CD14-positive monocyte (primary cell): ENCODE results near the gene LSP1. TPM values are rescaled to one million over a fixed set of nuclear protein-coding genes. Genes with fewer than 3 reads are reported as not detected.

Source experiments
- DNase-seq, 3 donors: peaks; one replicate each; pipeline ENCODE4 v3.0.0-alpha.2; 2011 to 2022
- H2AFZ ChIP-seq: 2 replicates; pipeline ENCODE4 v1.6.0; 2012; ENCODE audit warnings: mild to moderate bottlenecking, low read depth, low read length, inconsistent platforms; ENCODE audit not compliant: insufficient read depth, poor library complexity, severe bottlenecking
- H3K27ac ChIP-seq, 2 donors: 1 replicate in 1 of 2; 2 replicates in 1 of 2; pipeline ENCODE4 v1.5.1; 2012 to 2013; ENCODE audit warnings: low read length in 2 of 2, control low read depth in 1 of 2, inconsistent platforms in 1 of 2, low read depth in 1 of 2, mild to moderate bottlenecking in 1 of 2
- H3K27me3 ChIP-seq, 2 donors: one replicate each; pipeline versions ENCODE4 v1.6.0 to v1.6.1; 2011 to 2013; ENCODE audit warnings: low read length in 2 of 2; ENCODE audit not compliant: control insufficient read depth in 2 of 2, insufficient read depth in 2 of 2
- H3K36me3 ChIP-seq, 2 donors: replicated peaks in 1 of 2; 1 replicate in 1 of 2; 2 replicates in 1 of 2; pipeline versions ENCODE4 v1.5.1 to v1.6.1; 2012 to 2013; ENCODE audit warnings: low read length in 2 of 2, control low read depth in 1 of 2, inconsistent platforms in 1 of 2, mild to moderate bottlenecking in 1 of 2; ENCODE audit not compliant: insufficient read depth in 2 of 2, control insufficient read depth in 1 of 2
- H3K4me1 ChIP-seq, 2 donors: 1 replicate in 1 of 2; 2 replicates in 1 of 2; pipeline versions ENCODE4 v1.5.1 to v1.6.1; 2012 to 2013; ENCODE audit warnings: low read length in 2 of 2, control low read depth in 1 of 2, inconsistent platforms in 1 of 2, mild to moderate bottlenecking in 1 of 2, moderate library complexity in 1 of 2; ENCODE audit not compliant: insufficient read depth in 2 of 2, control insufficient read depth in 1 of 2
- H3K4me2 ChIP-seq: replicated peaks from 2 replicates; pipeline ENCODE3; 2012; ENCODE audit warnings: low read length, moderate library complexity, mild to moderate bottlenecking; ENCODE audit not compliant: poor library complexity, severe bottlenecking; ENCODE audit errors: extremely low read depth
- H3K4me3 ChIP-seq, 3 experiments: fragments of 200-600 bp in 1 of 3; sonication (generic) in 1 of 3; replicated peaks in 1 of 3; 1 replicate in 2 of 3; 2 replicates in 1 of 3; pipeline ENCODE4 v1.5.1; 2011 to 2013; ENCODE audit warnings: low read length in 3 of 3, mild to moderate bottlenecking in 3 of 3, control low read depth in 2 of 3, low read depth in 2 of 3, inconsistent platforms in 1 of 3, moderate library complexity in 1 of 3
- H3K79me2 ChIP-seq: 2 replicates; pipeline ENCODE4 v1.6.0; 2012; ENCODE audit warnings: mild to moderate bottlenecking, control low read depth, inconsistent platforms, low read length, moderate library complexity; ENCODE audit not compliant: insufficient read depth
- H3K9ac ChIP-seq: 2 replicates; pipeline ENCODE4 v1.6.0; 2017; ENCODE audit warnings: low read length, mild to moderate bottlenecking; ENCODE audit not compliant: insufficient read depth, poor library complexity, severe bottlenecking
- H3K9me3 ChIP-seq, 2 donors: replicated peaks in 1 of 2; 1 replicate in 1 of 2; 2 replicates in 1 of 2; pipeline versions ENCODE4 v1.5.1 to v1.6.1; 2012 to 2013; ENCODE audit warnings: low read length in 2 of 2, control low read depth in 1 of 2; ENCODE audit not compliant: control insufficient read depth in 1 of 2, insufficient read depth in 1 of 2
- H4K20me1 ChIP-seq: 2 replicates; pipeline ENCODE4 v1.6.0; 2012; ENCODE audit warnings: mild to moderate bottlenecking, low read length, control low read depth, moderate library complexity; ENCODE audit not compliant: insufficient read depth
- H3K27ac Mint-ChIP-seq, 7 donors: one replicate each; pipeline ENCODE4 v1.8.0; 2020; ENCODE audit warnings: mild to moderate bottlenecking in 7 of 7, mixed read lengths in 7 of 7, moderate library complexity in 6 of 7, inconsistent platforms in 2 of 7
- H3K27me3 Mint-ChIP-seq, 3 donors: one replicate each; pipeline ENCODE4 v1.8.0; 2021 to 2022; ENCODE audit warnings: low read depth in 3 of 3, mild to moderate bottlenecking in 3 of 3, mixed read lengths in 3 of 3, moderate library complexity in 3 of 3, inconsistent platforms in 1 of 3
- H3K36me3 Mint-ChIP-seq, 2 donors: one replicate each; pipeline ENCODE4 v1.8.0; 2020; ENCODE audit warnings: mixed read lengths in 2 of 2, inconsistent platforms in 1 of 2, mild to moderate bottlenecking in 1 of 2
- H3K4me1 Mint-ChIP-seq: one replicate; pipeline ENCODE4 v1.8.0; 2020; ENCODE audit warnings: mild to moderate bottlenecking, mixed read lengths
- H3K4me3 Mint-ChIP-seq, 2 donors: one replicate each; pipeline ENCODE4 v1.8.0; 2020; ENCODE audit warnings: mild to moderate bottlenecking in 2 of 2, mixed read lengths in 2 of 2, moderate library complexity in 1 of 2
- H3K9me3 Mint-ChIP-seq, 7 donors: one replicate each; pipeline ENCODE4 v1.8.0; 2020 to 2022; ENCODE audit warnings: mixed read lengths in 7 of 7, mild to moderate bottlenecking in 6 of 7, moderate library complexity in 6 of 7, inconsistent platforms in 2 of 7
- WGBS: methylation state at CpG from one replicate; pipeline ENCODE4 v1.1.5; 2013; ENCODE audit warnings: missing lambda C conversion rate; ENCODE audit not compliant: insufficient coverage; 5-methylcytosine and 5-hydroxymethylcytosine counted together
- intact Hi-C, 2 donors: fragments of 100-400 bp; cut with micrococcal nuclease; formaldehyde crosslinking; loops; one replicate each; pipeline versions ENCODE4 v1.15.0 to v1.15.1; 2023
- polyA plus RNA-seq, 3 donors: library from polyadenylated mRNA; depleted of rRNA in 1 of 3; unstranded in 2 of 3; stranded (reverse) in 1 of 3; fragments of 300-500 nt in 2 of 3; fragments of >200 nt in 1 of 3; fragmentation: Illumina TruSeq in 2 of 3; gene quantifications; 1 replicate in 2 of 3; 2 replicates in 1 of 3; pipeline ENCODE4 v1.2.3, GENCODE V29; 2012 to 2021
- TF ChIP-seq, protein P1 (sequence below): fragments of 200-600 bp; IDR thresholded peaks from one replicate; pipeline ENCODE4 v1.8.0; 2022; ENCODE audit warnings: antibody characterized with exemption, mild to moderate bottlenecking

LSP1 gene
- polyA plus RNA-seq, 3 donors, result 387 to 646 (median 542) TPM

GRCh38 chr11:1838077-1838425 is 14.8 kb upstream of the LSP1 start:
- Mint-ChIP-seq H3K36me3 (peaks cover 7 to 12% of the 10 kb centered on the region in 2 donors), H3K27ac (peak overlapping the region in 2 of 7 donors; percentile 30 to 60), H3K9me3 (no peaks in the 10 kb centered on the region), H3K4me3 (no peak overlapping the region), H3K27me3 (peaks cover 8 to 26% (median 11%) of the 10 kb centered on the region in 3 donors), H3K4me1 (peaks cover 32% of the 10 kb centered on the region)
- Histone ChIP-seq H2AFZ (no peak overlapping the region), H3K79me2 (peaks cover 4% of the 10 kb centered on the region), H3K9me3 (no peaks in the 10 kb centered on the region), H4K20me1 (no peaks in the 10 kb centered on the region), H3K4me3 (no peak overlapping the region), H3K36me3 (no peaks in the 10 kb centered on the region), H3K4me1 (peaks cover 56 to 60% of the 10 kb centered on the region in 2 donors), H3K9ac (no peak overlapping the region), H3K4me2 (no peak overlapping the region), H3K27me3 (peaks cover 0 to 7% of the 10 kb centered on the region in 2 donors), H3K27ac (peak overlapping the region in 1 of 2 donors; percentile 20)
- DNase-seq, result no peak
- intact Hi-C loops, result loop anchor here (5.0 to 10.0 kb wide), 3 partner anchors 44 to 314 kb away; partner anchors contain the start of gene TNNT3 (in 1 of the 2)
- 59% methylated on average over 15 of the region's 17 CpGs for WGBS
- TF ChIP-seq, protein P1, sequence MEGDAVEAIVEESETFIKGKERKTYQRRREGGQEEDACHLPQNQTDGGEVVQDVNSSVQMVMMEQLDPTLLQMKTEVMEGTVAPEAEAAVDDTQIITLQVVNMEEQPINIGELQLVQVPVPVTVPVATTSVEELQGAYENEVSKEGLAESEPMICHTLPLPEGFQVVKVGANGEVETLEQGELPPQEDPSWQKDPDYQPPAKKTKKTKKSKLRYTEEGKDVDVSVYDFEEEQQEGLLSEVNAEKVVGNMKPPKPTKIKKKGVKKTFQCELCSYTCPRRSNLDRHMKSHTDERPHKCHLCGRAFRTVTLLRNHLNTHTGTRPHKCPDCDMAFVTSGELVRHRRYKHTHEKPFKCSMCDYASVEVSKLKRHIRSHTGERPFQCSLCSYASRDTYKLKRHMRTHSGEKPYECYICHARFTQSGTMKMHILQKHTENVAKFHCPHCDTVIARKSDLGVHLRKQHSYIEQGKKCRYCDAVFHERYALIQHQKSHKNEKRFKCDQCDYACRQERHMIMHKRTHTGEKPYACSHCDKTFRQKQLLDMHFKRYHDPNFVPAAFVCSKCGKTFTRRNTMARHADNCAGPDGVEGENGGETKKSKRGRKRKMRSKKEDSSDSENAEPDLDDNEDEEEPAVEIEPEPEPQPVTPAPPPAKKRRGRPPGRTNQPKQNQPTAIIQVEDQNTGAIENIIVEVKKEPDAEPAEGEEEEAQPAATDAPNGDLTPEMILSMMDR, result peak; percentile 67

DNA sequence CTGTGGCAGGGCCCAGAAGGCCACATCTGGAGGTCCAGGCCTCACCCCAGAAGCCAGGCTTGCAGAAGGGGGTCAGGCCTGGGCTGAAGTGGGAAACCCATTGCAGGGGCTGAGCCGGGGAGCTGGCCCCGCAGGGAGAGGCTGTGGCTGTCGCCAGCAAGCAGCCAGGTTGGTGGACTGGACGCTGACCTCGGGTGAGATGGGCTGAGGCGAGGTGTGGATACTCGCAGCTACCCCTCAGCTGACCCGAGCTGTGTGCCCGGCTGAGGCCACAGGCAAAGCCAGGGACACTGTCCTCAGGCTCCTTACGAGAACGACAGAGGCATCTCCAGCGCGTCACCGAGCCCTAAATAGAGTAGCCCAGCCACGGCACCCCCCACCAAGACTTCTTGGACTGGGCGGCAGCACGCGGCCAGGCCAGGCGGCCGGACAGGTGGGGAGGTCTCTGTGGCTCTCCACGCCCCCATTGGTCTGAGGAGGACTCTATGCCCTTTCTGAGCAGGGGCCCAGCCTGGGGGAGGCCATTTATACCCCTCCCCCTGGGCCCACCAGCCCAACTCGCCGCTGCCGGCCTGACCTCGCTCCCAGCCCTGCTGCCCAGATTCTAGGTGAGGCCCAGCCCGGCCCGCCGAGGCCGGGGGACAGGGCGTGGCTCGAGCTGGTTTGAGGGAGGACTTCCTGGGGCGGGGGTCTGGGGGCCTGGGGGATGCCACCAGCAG is 14.3 kb upstream of the LSP1 start, which contains the start of gene TNNI2:
Gene TNNI2 (plus strand): TSS at position 556 of the 719 bp plus-strand sequence. CDS start 716 bp downstream, outside the sequence.
- DNase-seq, result no peak
- Histone ChIP-seq H2AFZ (no peak within 1 kb of the TSS), H3K9ac (peak within 1 kb of the TSS; percentile 78), H3K9me3 (no peaks in the 10 kb centered on the region), H3K4me3 (no peak within 1 kb of the TSS), H3K36me3 (no peaks in the 10 kb centered on the region), H3K79me2 (peaks cover 4% of the 10 kb centered on the region), H3K4me1 (peaks cover 61 to 62% of the 10 kb centered on the region in 2 donors), H4K20me1 (no peaks in the 10 kb centered on the region), H3K27ac (peak within 1 kb of the TSS; percentile 73 to 94), H3K27me3 (peaks cover 0 to 6% of the 10 kb centered on the region in 2 donors), H3K4me2 (peak within 1 kb of the TSS; percentile 80)
- WGBS, result 88% methylated on average over 22 of the region's 32 CpGs
- no peaks in the 10 kb centered on the region for H3K9me3 Mint-ChIP-seq
- TF ChIP-seq, protein P1, result no peak
- intact Hi-C loops, result loop anchor here (1.0 to 10.0 kb wide), 4 partner anchors 12 to 314 kb away; partner anchors contain the start of gene TNNT3 (in 1 of the 2)
- H3K4me3 Mint-ChIP-seq, result peak within 1 kb of the TSS; percentile 34 to 35
- peaks cover 10 to 12% of the 10 kb centered on the region in 2 donors for H3K36me3 Mint-ChIP-seq
- H3K27ac Mint-ChIP-seq, result peak within 1 kb of the TSS; percentile 83 to 99 (median 98)
- peaks cover 4 to 21% (median 8%) of the 10 kb centered on the region in 3 donors for H3K27me3 Mint-ChIP-seq
- H3K4me1 Mint-ChIP-seq, result peaks cover 36% of the 10 kb centered on the region
